Stimulated activated CD4-positive, alpha-beta T cell treated with anti-CD3 and anti-CD28 coated beads, Interleukin-12 subunit alpha, Interleukin-12 subunit beta, amount 100 ng/mL, for 24 hours (primary cell): Measurements from ENCODE around the gene ADO.

ENCODE experiments used
- DNase-seq, 2 experiments: peaks; one replicate each; pipeline ENCODE4 v3.0.0-alpha.2; 2020; ENCODE audit warnings: low read depth in 2 of 2

ADO gene

GRCh38 chr10:62817766-62818425 lies 13.4 kb downstream of the ADO start:
- DNase-seq = peak in 1 of 2 experiments; percentile 64

- DNase-seq = peak in 1 of 2 experiments; percentile 53
These were observed 14.0 kb downstream of the ADO start for GRCh38 chr10:62818426-62819011.

GRCh38 chr10:62819141-62819920 lies 14.8 kb downstream of the ADO start:
- no peak for DNase-seq

- DNase-seq = no peak
These were observed 16.1 kb downstream of the ADO start for GRCh38 chr10:62820586-62820985.

GRCh38 chr10:62826273-62826672 lies 21.8 kb downstream of the ADO start:
- DNase-seq = no peak

GRCh38 chr10:62829622-62830021 lies 25.1 kb downstream of the ADO start:
- DNase-seq = no peak

DNA sequence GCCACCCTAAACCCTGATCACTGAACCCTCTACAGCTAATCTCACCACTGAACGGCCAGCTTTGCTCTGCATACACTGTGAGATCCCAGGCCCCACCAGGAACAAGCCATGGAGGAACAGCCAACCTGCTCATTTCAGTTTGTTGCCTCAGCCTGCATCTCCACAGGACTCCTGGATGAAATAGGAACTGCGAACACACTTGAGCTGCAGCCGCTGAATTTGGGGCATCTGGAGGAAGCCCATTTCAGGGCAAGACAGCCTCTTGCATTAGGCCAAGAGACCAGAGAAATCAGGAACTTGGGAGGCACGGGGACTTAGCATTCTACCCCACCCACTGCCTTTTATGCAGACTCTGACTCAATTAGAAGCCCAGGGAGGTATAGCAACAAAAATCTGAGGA lies 26.2 kb downstream of the ADO start:
- DNase-seq = no peak

DNA sequence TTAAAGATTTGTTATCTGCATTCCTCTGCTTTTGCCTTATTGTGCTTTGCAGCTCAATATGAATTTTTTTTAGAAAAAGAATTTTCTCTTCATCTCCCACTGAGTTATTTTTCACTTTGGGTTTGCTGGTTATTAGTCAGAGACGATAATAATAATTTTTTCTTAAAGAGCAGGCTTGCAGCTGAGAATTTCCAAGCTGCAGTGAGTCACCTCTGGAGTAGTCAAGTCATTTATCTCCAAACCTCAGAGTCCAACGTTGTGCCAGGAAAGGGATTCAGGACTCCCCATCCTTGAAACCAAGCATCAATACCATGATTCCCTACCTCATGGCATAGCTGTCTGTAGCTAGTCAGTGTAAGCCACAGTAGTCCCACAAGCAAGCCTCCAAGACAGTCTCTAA lies 26.8 kb downstream of the ADO start:
- no peak for DNase-seq

GRCh38 chr10:62839590-62839989 lies 35.1 kb downstream of the ADO start:
- no peak for DNase-seq

GRCh38 chr10:62842983-62843382 lies 38.5 kb downstream of the ADO start:
- DNase-seq = no peak

DNA sequence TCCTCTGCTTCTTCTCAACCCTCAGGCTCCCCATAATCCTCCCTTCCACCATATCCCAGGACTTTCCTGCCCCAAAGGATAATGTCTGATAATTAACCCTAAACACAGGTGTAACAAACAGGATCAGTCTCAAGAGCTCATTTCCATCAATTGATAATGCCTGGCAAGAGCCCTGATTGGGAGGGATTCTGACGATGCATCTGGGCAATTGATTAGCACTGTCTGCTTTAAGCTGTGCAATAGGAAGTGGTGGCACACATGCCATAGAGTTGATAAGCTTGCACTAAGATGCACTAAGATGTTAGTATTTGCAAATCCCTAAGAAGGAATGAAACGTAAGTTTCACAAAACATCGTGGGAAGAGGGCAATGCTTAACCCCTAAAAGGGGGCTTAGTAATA lies 39.1 kb downstream of the ADO start:
- no peak for DNase-seq

GRCh38 chr10:62844280-62845011 lies 39.9 kb downstream of the ADO start:
- no peak for DNase-seq

DNA sequence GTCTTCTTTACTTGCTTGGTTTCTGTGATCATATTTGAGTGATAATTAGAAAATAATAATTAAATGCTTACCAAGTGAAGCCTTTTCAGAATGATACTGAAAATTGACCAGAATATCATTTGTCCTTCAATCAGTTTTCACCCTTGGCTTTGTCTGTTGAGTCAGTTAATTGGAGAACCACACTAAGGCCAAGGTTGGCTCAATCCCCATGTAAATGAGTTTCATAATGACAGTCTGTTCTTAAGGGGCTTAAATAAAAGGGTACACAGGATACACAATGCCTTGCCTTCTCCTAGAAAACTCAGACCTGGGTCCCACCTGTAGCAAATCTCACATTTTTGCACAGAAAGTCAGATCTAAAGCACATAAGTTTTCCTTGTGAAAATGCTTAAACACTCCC lies 42.9 kb downstream of the ADO start:
- no peak for DNase-seq

- DNase-seq = no peak
These were observed 46.1 kb downstream of the ADO start for GRCh38 chr10:62850646-62851045.

DNA sequence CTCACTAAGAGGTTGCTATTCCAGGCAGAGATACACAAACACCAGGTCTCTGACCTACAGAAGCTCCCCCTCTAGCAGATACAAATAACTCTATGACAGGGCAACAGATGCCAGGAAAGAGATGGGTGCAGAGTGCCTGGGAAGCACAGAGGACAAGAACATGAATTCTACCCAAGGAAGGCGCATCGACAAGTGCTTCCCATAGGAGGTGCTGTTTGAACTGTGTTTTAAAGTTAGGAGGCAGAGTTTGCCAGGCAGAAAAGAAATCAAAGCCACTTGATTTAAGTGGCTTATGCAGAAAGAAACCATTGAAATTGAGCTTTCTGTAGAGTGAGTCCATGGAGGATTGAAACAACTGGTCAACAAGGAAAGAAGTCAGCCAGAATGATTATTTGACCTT lies 46.9 kb downstream of the ADO start:
- DNase-seq = no peak

GRCh38 chr10:62852961-62853702 lies 48.6 kb downstream of the ADO start:
- DNase-seq = peak in 1 of 2 experiments; percentile 33

GRCh38 chr10:62853710-62854109 lies 49.2 kb downstream of the ADO start:
- DNase-seq = peak in 1 of 2 experiments; percentile 52

DNA sequence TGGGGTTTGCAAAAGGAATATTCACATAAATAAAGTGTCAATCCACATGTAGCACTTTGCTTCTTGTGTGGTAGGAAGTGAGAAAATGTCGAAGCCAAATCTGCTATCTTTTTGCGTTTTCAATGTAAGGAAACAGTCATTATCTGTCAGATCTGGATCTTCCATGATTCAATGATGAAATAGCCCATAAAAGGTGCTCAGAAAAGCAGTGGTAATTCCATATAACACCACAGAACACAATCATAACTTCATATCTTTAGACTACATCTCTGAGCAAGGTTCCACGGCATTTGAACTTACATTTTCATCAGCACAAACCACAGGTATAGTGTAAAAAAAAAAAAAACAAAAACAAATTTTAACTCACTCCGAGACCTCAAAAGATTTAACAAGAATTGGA lies 51.5 kb downstream of the ADO start:
- no peak for DNase-seq
